Head of caudate nucleus (tissue), 42 donors: ENCODE results near the gene FOXK1.
A peak's percentile ranks its signal among the peaks of the same experiment; 100 is the strongest.
"Not testable (repeated sequence)": the region's sequence is repeated elsewhere in the genome, so short reads cannot be mapped to it uniquely, and the experiment has no call there.

Experiments
- DNase-seq, 42 donors: peaks; one replicate each; pipeline versions ENCODE4 v3.0.0 to v3.0.0-alpha.2; 2020 to 2021; ENCODE audit warnings: mixed read lengths in 7 of 42
- intact Hi-C: fragments of 100-400 bp; cut with DNase I; formaldehyde crosslinking; loops from one replicate; pipeline ENCODE4 v1.15.0; 2022

The FOXK1 gene

GRCh38 chr7:4690953-4691856 lies 9.1 kb downstream of the FOXK1 start:
- DNase-seq = peak in 10 of 42 donors; percentile 30 to 55 (median 38)

GRCh38 chr7:4692055-4692454 lies 10.0 kb downstream of the FOXK1 start:
- intact Hi-C loops = no loop called here
- DNase-seq = no peak

More at GRCh38 chr7:4690953-4691856, 9.1 kb downstream of the FOXK1 start:
- intact Hi-C loops = no loop called here

GRCh38 chr7:4692622-4693021 lies 10.5 kb downstream of the FOXK1 start:
- intact Hi-C loops, DNase-seq: not testable (repeated sequence)

- DNase-seq = no peak
- intact Hi-C loops = no loop called here
Observed at GRCh38 chr7:4693152-4693551, 11.1 kb downstream of the FOXK1 start.

- no peak for DNase-seq
- intact Hi-C loops = no loop called here
Observed at GRCh38 chr7:4693749-4694148, 11.7 kb downstream of the FOXK1 start.

GRCh38 chr7:4694305-4694704 lies 12.2 kb downstream of the FOXK1 start:
- no peak for DNase-seq
- intact Hi-C loops = no loop called here

GRCh38 chr7:4698707-4699275 lies 16.7 kb downstream of the FOXK1 start:
- intact Hi-C loops = no loop called here
- no peak for DNase-seq

- intact Hi-C loops = no loop called here
Observed at GRCh38 chr7:4699841-4700240, 17.7 kb downstream of the FOXK1 start.

GRCh38 chr7:4700577-4701235 lies 18.6 kb downstream of the FOXK1 start:
- DNase-seq = peak in 13 of 42 donors; percentile 19 to 75 (median 47)
- intact Hi-C loops = no loop called here

More at GRCh38 chr7:4699841-4700240, 17.7 kb downstream of the FOXK1 start:
- no peak for DNase-seq

GRCh38 chr7:4702961-4703512 lies 20.9 kb downstream of the FOXK1 start:
- intact Hi-C loops = no loop called here

GRCh38 chr7:4703532-4703931 lies 21.4 kb downstream of the FOXK1 start:
- DNase-seq = no peak
- intact Hi-C loops = no loop called here

More at GRCh38 chr7:4702961-4703512, 20.9 kb downstream of the FOXK1 start:
- no peak for DNase-seq

- intact Hi-C loops = no loop called here
- no peak for DNase-seq
Observed at GRCh38 chr7:4706384-4707216, 24.5 kb downstream of the FOXK1 start.

GRCh38 chr7:4707217-4707741 lies 25.2 kb downstream of the FOXK1 start:
- intact Hi-C loops = no loop called here
- DNase-seq = peak in 35 of 42 donors; percentile 21 to 89 (median 65)

GRCh38 chr7:4707980-4708411 lies 25.9 kb downstream of the FOXK1 start:
- DNase-seq = no peak
- intact Hi-C loops = no loop called here

- intact Hi-C loops = no loop called here
- no peak for DNase-seq
Observed at GRCh38 chr7:4709187-4709586, 27.1 kb downstream of the FOXK1 start.

GRCh38 chr7:4711093-4711492 lies 29.0 kb downstream of the FOXK1 start:
- intact Hi-C loops = no loop called here
- no peak for DNase-seq

- intact Hi-C loops = no loop called here
Observed at GRCh38 chr7:4711634-4712033, 29.5 kb downstream of the FOXK1 start.

More at GRCh38 chr7:4711634-4712033, 29.5 kb downstream of the FOXK1 start:
- no peak for DNase-seq
